B cell (primary cell): ENCODE data around the gene FGF18. TPM values are rescaled to one million over a fixed set of nuclear protein-coding genes. Genes with fewer than 3 reads are reported as not detected.

Experiments used
- ATAC-seq: fragments of 200-7000 bp; cut with Tn5 transposase; one replicate; pipeline ENCODE4 v1.10.0; 2021; ENCODE audit warnings: low read depth, mild to moderate bottlenecking, moderate number of reproducible peaks, moderate library complexity
- CTCF ChIA-PET: fragments of 350-600 bp; sonication (Branson Sonifier 250); formaldehyde crosslinking; loops from one replicate; lab custom pipeline; 2021; ENCODE audit warnings: antibody characterized with exemption, inconsistent platforms; lab: Charles Lee
- POLR2A ChIA-PET: fragments of 350-600 bp; sonication (Branson Sonifier 250); formaldehyde crosslinking; loops from one replicate; lab custom pipeline; 2021; ENCODE audit warnings: antibody characterized with exemption; lab: Charles Lee
- DNase-seq: peaks from one replicate; pipeline ENCODE4 v3.0.0; 2013
- H2AFZ ChIP-seq: 2 replicates; pipeline ENCODE4 v1.6.1; 2012; ENCODE audit warnings: mild to moderate bottlenecking, low read depth, low read length; ENCODE audit not compliant: insufficient read depth, poor library complexity, severe bottlenecking
- H3K27ac ChIP-seq, 2 donors: 1 replicate in 1 of 2; 2 replicates in 1 of 2; pipeline ENCODE4 v1.5.1; 2012 to 2013; ENCODE audit warnings: low read length in 2 of 2, mild to moderate bottlenecking in 2 of 2, moderate library complexity in 1 of 2
- H3K27me3 ChIP-seq, 4 experiments: fragments of 200-600 bp in 1 of 4; sonication (generic) in 1 of 4; replicated peaks in 1 of 4; 1 replicate in 2 of 4; 2 replicates in 2 of 4; pipeline versions ENCODE4 v1.6.1 to v1.7.0; 2013 to 2016; ENCODE audit warnings: low read length in 3 of 4, mild to moderate bottlenecking in 2 of 4, mixed read lengths in 1 of 4, moderate library complexity in 1 of 4; ENCODE audit not compliant: insufficient read depth in 4 of 4, control insufficient read depth in 3 of 4; ENCODE audit errors: control extremely low read depth in 1 of 4
- H3K36me3 ChIP-seq, 2 experiments: replicated peaks in 1 of 2; 1 replicate in 1 of 2; 2 replicates in 1 of 2; pipeline versions ENCODE4 v1.6.1 to v1.7.1; 2013; ENCODE audit warnings: low read length in 1 of 2; ENCODE audit not compliant: insufficient read depth in 2 of 2, control insufficient read depth in 1 of 2; ENCODE audit errors: control extremely low read depth in 1 of 2, extremely low read depth in 1 of 2
- H3K4me1 ChIP-seq, 2 donors: fragments of 200-600 bp in 1 of 2; sonication (generic) in 1 of 2; 1 replicate in 1 of 2; 2 replicates in 1 of 2; pipeline versions ENCODE4 v1.5.1 to v1.6.1; 2013 to 2017; ENCODE audit warnings: low read length in 2 of 2; ENCODE audit not compliant: control insufficient read depth in 2 of 2, insufficient read depth in 2 of 2
- H3K4me2 ChIP-seq: replicated peaks from 2 replicates; pipeline ENCODE3; 2012; ENCODE audit warnings: mild to moderate bottlenecking, low read depth, low read length; ENCODE audit not compliant: poor library complexity, severe bottlenecking
- H3K4me3 ChIP-seq, 5 experiments: fragments of 200-600 bp in 1 of 5; sonication (generic) in 1 of 5; 1 replicate in 3 of 5; 2 replicates in 2 of 5; pipeline versions ENCODE4 v1.5.1 to v1.7.0; 2011 to 2016; ENCODE audit warnings: low read length in 4 of 5, mild to moderate bottlenecking in 4 of 5, low read depth in 2 of 5, control low read depth in 1 of 5, moderate library complexity in 1 of 5; ENCODE audit not compliant: insufficient read depth in 1 of 5; ENCODE audit errors: control extremely low read depth in 1 of 5, extremely low read depth in 1 of 5
- H3K79me2 ChIP-seq: fragments of 200-600 bp; sonication (generic); one replicate; pipeline ENCODE4 v1.6.0; 2016; ENCODE audit warnings: low read length; ENCODE audit not compliant: control insufficient read depth, insufficient read depth
- H3K9ac ChIP-seq: fragments of 200-600 bp; sonication (generic); 2 replicates; pipeline ENCODE4 v1.6.1; 2017; ENCODE audit warnings: mild to moderate bottlenecking, low read length, moderate library complexity
- H3K9me3 ChIP-seq, 3 donors: one replicate each; pipeline versions ENCODE4 v1.6.1 to v1.7.1; 2013; ENCODE audit warnings: low read length in 2 of 3; ENCODE audit not compliant: control insufficient read depth in 2 of 3, insufficient read depth in 1 of 3; ENCODE audit errors: control extremely low read depth in 1 of 3
- H4K20me1 ChIP-seq: 2 replicates; pipeline ENCODE4 v1.6.0; 2012; ENCODE audit warnings: mild to moderate bottlenecking, low read length; ENCODE audit not compliant: insufficient read depth, control insufficient read depth, poor library complexity, severe bottlenecking
- H3K27ac Mint-ChIP-seq: one replicate; pipeline ENCODE4 v1.8.0; 2021; ENCODE audit warnings: mixed read lengths
- H3K27me3 Mint-ChIP-seq: one replicate; pipeline ENCODE4 v1.8.0; 2021; ENCODE audit warnings: mixed read lengths
- H3K4me1 Mint-ChIP-seq: one replicate; pipeline ENCODE4 v1.8.0; 2021; ENCODE audit warnings: mixed read lengths
- H3K4me3 Mint-ChIP-seq: one replicate; pipeline ENCODE4 v1.8.0; 2021; ENCODE audit warnings: mixed read lengths
- H3K9me3 Mint-ChIP-seq: one replicate; pipeline ENCODE4 v1.8.0; 2022; ENCODE audit warnings: mixed read lengths; ENCODE audit not compliant: insufficient read depth
- CTCF ChIP-seq: fragments of 200-600 bp; IDR thresholded peaks from one replicate; pipeline ENCODE4 v1.8.0; 2022; ENCODE audit warnings: antibody characterized with exemption, mild to moderate bottlenecking
- EZH2 ChIP-seq: IDR thresholded peaks from 2 replicates; pipeline ENCODE4 v1.6.1; 2012; ENCODE audit warnings: borderline replicate concordance, low read depth, mild to moderate bottlenecking, moderate library complexity, low read length; ENCODE audit not compliant: insufficient read depth, poor library complexity, severe bottlenecking
- WGBS: methylation state at CpG from one replicate; pipeline ENCODE4 v1.1.5; 2013; ENCODE audit warnings: missing lambda C conversion rate; ENCODE audit not compliant: insufficient coverage; 5-methylcytosine and 5-hydroxymethylcytosine counted together
- intact Hi-C: fragments of 100-400 bp; cut with micrococcal nuclease; formaldehyde crosslinking; loops from one replicate; pipeline ENCODE4 v1.10.0; 2022
- polyA plus RNA-seq: library from polyadenylated mRNA; depleted of rRNA; stranded (reverse); fragments of >200 nt; gene quantifications from 2 replicates; pipeline ENCODE4 v1.2.3, GENCODE V29; 2012
- total RNA-seq, 2 donors: library from RNA; stranded (reverse); fragments of 120-200 nt in 1 of 2; gene quantifications; 1 replicate in 1 of 2; 2 replicates in 1 of 2; pipeline versions ENCODE4 v1.2.3 to v1.2.4, GENCODE V29; 2013 to 2022

FGF18 gene
- total and polyA plus RNA-seq, 2 donors (not counting 1 experiment from before 2014, with no cell fraction given): 0.06 to 0.15 TPM

GRCh38 chr5:171419688-171420430 is 412 bp downstream of the FGF18 start:
- POLR2A ChIA-PET: interaction anchor here (1.6 kb wide), 1 partner anchor 33 kb away, joined by 3 read pairs; no protein-coding TSS in a partner anchor

More at GRCh38 chr5:171419688-171420430, 412 bp downstream of the FGF18 start:
- Histone ChIP-seq H3K27ac (no peak overlapping the region), H4K20me1 (no peaks in the 10 kb centered on the region), H3K4me3 (peak overlapping the region in 3 of 5 experiments; percentile 18 to 54 (median 48)), H3K4me2 (peak overlapping the region; percentile 77), H3K9ac (peak overlapping the region; percentile 60), H3K79me2 (no peaks in the 10 kb centered on the region), H2AFZ (no peak overlapping the region), H3K36me3 (no peaks in the 10 kb centered on the region), H3K9me3 (no peaks in the 10 kb centered on the region), H3K27me3 (peaks cover 0 to 29% (median 8%) of the 10 kb centered on the region in 4 experiments), H3K4me1 (peaks cover 20 to 22% of the 10 kb centered on the region in 2 donors)
- Mint-ChIP-seq H3K4me1 (peaks cover 12% of the 10 kb centered on the region), H3K9me3 (no peaks in the 10 kb centered on the region), H3K4me3 (peak overlapping the region; percentile 86), H3K27ac (peak overlapping the region; percentile 26), H3K27me3 (peaks cover 25% of the 10 kb centered on the region)
- intact Hi-C loops: no loop called here
- TF ChIP-seq EZH2 (no peak), CTCF (no peak)
- ATAC-seq: peak; percentile 12
- WGBS: 1% methylated on average over 95 of the region's 95 CpGs
- CTCF ChIA-PET: interaction anchor here (1.0 to 2.2 kb wide), 6 partner anchors 28 to 623 kb away, joined by 3 to 15 read pairs (median 4); no protein-coding TSS in a partner anchor
- DNase-seq: peak; percentile 58
